Activated CD8-positive, alpha-beta memory T cell treated with anti-CD3 and anti-CD28 coated beads for 48 hours (primary cell): ENCODE results near the gene ORC3.
"Not testable (repeated sequence)": the region's sequence is repeated elsewhere in the genome, so short reads cannot be mapped to it uniquely, and the experiment has no call there.

Experiments used
- DNase-seq, 3 experiments: peaks; one replicate each; pipeline ENCODE4 v3.0.0-alpha.2; 2020; ENCODE audit warnings: low read depth in 2 of 3, low spot score in 2 of 3

Gene ORC3

DNA sequence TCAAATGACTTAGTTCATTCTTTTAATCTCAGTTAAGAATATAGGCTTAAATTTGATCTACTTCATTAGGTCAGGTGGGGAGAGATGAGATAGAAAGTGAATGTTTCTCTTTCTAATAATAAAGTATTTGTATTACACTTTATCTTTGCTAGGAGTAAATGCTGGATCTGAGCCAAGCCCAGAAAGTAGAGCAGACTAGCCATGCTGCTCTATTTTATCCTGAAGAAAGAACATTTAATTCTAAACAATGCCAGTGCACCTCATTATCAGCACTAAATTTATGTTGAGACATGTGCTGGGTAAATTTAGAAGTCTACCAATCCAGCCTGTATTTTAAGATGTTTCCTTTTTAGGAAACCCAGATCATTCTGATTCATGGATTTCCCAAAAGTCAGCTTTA, 68.6 kb downstream of the ORC3 start:
- DNase-seq, result no peak

DNA sequence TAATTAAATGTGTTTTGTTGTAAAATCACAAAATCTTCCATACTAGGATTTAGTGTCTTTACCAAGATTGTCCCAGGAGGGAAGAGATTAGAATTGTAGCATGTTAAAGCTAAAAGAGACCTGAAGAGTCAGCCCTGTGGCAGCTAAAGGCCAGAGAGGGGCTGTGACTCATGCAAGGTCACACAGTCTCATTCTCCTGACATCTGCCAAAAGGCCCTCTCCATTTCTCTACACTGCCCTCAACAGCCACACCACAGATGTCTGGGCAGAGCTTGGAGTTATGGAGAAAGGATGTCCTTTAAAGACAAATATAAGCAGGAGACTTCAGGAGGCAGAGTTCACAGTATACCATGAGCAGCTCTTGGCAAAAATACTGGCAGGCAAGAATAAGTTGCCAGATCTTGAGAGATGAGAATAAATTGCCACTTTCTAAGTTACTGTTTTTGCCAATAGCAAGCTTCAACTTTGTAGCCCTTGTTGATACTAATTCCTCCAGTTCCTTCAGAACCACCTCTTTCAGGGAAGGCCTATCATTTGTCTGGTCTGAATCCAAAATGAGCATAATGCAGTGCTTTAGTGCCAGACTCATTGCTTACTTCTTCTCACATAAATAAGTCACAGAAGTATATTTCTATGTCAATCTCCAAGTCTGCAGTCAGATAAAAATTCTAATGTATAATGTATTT, 70.4 kb downstream of the ORC3 start:
- DNase-seq, result no peak

DNA sequence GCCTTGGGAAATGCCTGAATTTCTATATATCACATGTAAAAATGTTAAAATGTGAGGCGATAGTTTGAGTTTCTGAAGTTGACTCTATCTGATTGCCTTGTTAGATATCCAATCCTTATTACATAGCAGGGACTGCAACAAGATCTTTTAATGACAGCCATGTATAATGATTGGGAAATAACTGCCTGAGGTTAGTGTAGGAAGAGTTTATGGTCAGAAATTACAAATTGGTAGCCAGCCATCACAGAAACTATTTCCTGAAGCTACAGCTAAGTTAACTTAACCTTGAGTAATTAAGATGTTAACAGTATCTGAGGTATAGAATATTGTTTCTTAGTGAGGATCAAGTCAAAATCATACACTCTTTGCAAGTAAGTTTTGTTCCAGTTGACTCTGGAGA, 71.1 kb downstream of the ORC3 start:
- no peak for DNase-seq

- no peak for DNase-seq
Measured at GRCh38 chr6:87661503-87661902, 71.6 kb downstream of the ORC3 start.

DNA sequence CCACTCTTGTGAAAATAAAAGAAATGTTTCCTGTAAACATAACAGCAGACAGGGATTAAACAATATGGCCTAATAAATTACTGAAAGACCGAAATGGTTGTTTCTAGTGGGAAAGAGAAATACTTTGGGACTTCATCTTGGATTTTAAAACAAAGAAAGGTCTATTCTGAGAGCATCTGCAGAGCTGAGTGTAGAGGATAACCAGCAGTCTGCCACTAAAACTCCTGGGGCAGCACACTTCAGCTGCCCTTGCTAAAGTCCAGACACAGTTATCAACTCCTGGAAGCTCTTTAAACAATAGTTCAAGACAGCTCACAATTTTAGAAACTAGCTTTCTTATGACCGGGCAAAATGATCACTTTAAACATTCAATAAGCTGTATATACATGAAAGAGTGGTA, 73.5 kb downstream of the ORC3 start:
- no peak for DNase-seq

DNA sequence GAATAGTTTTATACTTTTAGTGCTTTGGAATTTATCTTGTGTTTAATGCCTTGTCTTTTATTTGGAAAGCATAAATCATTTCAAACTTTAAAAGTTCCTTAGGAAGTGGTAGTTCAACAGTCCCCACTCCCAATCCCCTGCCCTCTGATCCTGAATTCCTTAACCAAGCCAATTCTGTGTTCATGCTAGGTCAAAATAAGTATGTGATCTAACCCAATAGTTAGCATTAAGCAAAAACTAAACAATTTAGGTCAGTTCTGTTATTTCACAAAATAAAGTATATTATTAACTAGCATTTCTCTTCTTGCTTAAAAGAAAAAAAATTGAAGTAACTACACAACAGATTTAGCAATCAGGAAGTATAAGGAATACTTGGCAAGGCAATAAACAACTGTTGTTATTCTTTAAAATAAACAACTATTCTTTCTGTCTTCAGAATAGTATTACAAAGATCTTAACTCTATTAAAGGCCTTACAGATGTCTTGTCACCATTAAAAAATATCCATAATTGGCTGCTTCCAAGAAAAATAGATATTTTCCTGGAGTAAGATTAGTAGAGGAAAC, 75.1 kb downstream of the ORC3 start:
- DNase-seq, result no peak

DNA sequence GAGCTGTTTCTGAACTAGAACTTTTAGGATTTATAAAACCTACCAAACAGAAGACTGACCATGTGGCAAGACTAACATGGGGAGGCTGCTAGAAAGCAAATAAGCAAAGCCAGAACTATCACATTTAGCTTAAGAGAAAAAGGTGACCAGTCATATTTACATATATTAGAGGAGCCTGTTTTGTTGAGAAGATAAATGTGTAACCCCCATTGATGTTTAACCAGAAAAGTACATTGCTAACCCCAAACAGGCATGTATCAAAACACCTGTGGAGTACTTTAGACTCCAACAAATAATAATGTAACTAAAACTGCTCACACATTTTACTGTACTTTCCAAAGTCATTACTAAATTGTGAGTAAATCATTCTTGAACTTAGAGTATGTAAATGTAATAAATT, 77.1 kb downstream of the ORC3 start:
- DNase-seq, result no peak

GRCh38 chr6:87668013-87668412, 78.1 kb downstream of the ORC3 start:
- DNase-seq, result no peak

DNA sequence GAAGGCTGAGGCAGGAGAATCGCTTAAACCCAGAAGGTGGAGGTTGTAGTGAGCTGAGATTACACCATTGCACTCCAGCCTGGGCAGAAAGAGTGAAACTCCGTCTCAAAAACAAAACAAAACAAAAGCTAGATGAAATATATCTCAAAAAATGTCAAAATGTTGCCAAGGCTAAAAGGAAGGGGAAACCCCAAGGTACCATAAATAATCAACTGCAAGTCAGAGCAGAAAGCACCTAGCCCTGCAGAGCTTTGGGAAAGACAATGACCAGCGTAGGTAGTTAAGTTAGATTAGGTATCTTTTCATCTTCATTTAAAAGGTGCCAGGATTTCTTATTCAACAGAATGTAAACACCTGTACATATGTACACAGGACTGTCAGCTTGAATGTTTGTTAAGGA, 79.1 kb downstream of the ORC3 start:
- no peak for DNase-seq

- no peak for DNase-seq
Measured at GRCh38 chr6:87670707-87671106, 80.8 kb downstream of the ORC3 start.

DNA sequence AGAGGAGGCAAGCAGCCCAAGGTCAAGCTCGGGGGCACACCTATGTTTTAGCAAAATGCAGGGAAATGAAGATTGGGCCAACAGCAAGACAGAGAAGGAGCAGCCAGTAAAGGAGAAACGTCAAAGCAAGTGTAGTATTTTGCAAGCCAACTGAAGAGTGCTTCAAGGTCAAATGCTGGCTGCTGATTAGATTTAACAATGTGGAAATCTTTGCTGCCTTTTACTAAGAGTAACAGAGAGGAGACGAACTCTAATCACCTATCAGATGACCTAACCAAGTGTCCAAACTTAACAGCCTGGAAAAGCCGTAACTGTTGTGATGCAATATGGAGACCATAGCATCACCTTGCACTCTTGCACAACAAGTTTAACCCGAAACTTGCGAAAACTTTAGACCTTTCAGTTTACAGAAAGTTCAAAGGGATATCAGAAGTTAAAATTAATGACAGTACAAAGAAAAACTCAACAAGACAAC, 81.7 kb downstream of the ORC3 start:
- no peak for DNase-seq

DNA sequence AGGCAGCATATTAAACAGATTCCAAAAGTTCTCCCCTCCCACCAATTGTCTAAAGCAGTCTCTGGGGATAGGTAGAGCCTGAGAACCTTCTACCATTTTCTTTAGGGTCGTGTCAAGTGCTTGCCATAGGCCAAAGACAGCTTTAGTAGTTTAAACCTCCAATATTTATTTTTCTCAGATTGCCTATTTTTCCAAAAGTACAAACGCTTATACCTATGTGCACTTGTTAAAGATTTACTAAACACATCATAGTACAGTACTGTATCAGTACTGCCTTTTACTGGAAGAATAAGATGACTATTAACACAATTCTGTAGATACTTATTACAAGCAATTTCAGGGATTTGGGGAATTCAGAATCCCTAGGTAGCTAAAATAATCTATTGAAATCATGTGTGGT, 82.7 kb downstream of the ORC3 start:
- DNase-seq, result no peak

DNA sequence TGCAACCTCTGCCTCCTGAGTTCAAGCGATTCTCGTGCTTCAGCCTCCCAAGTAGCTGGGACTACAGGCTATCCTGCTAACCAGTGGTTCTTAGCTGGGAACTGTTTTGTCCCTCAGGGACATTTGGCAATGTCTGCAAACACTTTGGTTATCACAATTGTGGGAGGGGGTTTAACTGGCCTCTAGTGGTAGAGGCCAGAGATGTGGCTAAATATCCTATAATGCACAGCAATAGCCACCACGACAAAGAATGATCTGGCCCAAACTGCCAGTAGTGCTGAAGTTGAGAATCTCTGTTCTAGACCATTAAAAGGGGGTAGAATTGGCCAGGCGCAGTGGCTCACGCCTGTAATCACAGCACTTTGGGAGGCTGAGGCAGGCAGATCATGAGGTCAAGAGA, 83.3 kb downstream of the ORC3 start:
- no peak for DNase-seq

DNA sequence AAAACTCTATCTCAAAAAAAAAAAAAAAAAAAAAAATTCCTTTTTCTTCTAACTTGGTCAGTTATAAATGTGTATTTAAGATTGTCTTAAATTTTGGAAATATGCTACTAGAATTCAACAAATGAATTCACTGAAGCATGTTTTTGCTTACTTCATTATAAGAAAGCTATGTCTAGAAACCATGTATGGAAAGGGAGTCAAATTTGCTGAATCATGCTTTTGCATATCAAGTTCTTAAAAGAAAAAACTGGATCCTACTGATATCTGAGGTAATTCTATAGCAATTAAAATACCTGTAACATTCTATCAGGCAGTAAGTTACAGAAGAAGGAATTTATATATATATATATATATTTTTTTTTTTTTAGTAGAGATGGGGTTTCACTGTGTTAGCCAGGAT, 84.4 kb downstream of the ORC3 start:
- DNase-seq, result no peak

- DNase-seq, result no peak
Measured at GRCh38 chr6:87675004-87675681, 85.2 kb downstream of the ORC3 start.

- DNase-seq, result no peak
Measured at GRCh38 chr6:87682310-87682709, 92.4 kb downstream of the ORC3 start.

DNA sequence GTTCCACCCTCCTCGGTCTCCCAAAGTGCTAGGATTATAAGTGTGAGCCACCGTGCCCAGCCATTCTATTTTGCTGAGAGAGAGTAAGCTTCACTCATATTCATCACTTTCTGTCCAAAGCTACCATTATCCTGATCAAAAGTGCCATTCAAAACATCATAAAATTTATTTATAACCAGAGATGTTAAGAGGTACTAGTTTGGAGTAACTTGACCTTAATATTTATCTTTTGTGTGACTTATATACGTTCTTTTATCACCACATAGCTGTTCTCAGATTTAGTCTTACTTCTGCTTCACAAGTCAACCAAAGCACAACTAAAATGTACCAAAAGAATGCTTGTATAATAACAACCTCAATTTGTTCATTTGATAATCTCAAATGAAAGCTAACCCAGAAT, 94.0 kb downstream of the ORC3 start:
- no peak for DNase-seq

GRCh38 chr6:87684895-87685654, 95.1 kb downstream of the ORC3 start:
- no peak for DNase-seq

DNA sequence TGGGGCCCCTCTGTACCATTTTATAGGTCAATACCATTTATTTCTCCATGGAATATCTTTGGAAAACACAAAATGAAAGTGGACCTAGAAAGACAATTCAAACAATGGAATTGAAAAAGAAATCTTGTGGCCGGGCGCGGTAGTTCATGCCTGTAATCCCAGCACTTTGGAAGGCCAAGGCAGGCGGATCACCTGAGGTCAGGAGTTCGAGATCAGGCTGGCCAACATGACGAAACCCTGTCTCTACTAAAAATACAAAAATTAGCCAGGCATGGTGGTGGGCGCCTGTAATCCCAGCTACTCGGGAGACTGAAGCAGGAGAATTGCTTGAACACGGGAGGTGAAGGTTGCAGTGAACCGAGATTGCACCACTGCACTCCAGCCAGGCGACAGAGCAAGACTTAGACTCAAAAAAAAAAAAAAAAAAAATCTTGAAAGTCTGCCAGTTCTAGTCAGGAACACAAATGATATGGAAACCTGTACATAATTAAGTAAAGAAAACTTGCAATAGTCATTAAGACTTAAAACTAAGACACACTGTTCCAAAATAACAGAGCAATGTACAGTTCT, 96.8 kb downstream of the ORC3 start:
- DNase-seq, result not testable (repeated sequence)

GRCh38 chr6:87687296-87687695, 97.4 kb downstream of the ORC3 start:
- DNase-seq, result no peak

DNA sequence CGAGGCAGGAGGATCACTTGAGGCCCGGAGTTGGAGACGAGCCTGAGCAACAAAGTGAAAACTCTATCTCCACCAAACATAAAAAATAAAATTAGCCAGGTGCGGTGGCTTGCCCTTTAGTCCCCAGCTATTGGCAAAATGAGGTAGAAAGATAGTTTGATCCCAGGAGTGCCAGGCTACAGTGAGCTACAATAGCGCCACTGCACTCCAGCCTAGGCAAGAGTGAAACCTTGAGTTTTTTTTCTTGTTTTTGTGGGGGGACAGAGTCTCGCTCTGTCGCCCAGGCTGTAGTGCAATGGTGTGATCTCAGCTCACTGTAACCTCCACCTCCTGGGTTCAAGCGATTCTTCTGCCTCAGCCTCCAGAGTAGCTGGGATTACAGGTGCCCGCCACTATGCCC, 98.0 kb downstream of the ORC3 start:
- not testable (repeated sequence) for DNase-seq

DNA sequence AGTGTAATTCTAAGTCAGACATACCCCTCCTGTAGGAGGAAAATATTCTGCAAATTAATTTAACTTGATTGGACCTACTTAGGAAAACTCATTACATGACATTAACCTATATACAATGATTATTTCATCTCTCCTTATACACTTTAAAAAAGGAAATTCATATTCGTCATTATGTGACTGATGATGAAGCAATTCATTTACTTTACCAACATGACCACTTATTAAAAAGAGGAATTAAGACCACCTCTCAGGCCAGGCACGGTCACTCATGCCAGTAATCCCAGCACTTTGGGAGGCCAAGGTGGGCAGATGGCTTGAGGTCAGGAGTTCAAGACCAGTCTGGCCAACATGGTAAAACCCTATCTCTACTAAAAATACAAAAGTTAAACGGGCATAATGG, 100.5 kb downstream of the ORC3 start:
- DNase-seq, result no peak
